Fibroblast of skin of abdomen (primary cell): Measurements from ENCODE around the gene B3GALT6.

ENCODE experiments used
- DNase-seq: peaks from one replicate; pipeline ENCODE4 v3.0.0-alpha.2; 2013

The B3GALT6 gene

DNA sequence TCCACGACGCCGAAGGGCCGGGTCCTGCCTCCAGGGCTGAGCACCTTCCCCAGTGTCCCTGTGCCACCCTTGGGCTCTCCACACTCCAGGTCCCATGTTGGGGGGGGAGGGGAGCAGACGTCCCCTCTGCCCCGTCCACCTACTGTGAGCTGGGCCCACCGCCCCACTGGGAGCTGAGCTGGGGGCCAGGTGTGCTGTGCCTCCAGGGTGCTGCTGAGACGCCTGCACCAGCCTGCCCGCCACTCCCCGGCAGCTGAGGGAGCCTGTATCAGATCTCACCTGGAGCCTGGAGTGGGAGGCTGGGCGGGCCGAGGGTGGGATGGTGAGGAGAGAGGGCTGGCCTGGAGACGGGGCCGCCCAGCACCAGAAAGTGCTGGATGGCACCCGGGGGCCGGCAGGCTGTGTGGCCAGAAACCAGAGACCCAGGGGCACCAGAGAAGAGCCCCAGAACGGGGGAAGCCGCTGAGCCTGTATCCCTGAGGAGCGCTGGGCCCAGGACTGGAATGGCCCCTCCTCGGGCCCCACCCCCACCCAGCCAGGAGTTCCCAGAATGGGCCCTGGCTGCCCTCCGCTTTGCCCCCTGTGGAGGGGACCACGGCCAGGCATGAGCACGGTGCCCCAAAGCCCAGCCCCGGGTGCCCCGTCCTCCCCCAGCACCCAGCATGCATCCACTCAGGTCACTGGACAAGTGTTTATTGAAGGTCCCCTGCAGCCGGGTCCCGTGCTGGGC lies 29.0 kb upstream of the B3GALT6 start:
- DNase-seq: no peak

DNA sequence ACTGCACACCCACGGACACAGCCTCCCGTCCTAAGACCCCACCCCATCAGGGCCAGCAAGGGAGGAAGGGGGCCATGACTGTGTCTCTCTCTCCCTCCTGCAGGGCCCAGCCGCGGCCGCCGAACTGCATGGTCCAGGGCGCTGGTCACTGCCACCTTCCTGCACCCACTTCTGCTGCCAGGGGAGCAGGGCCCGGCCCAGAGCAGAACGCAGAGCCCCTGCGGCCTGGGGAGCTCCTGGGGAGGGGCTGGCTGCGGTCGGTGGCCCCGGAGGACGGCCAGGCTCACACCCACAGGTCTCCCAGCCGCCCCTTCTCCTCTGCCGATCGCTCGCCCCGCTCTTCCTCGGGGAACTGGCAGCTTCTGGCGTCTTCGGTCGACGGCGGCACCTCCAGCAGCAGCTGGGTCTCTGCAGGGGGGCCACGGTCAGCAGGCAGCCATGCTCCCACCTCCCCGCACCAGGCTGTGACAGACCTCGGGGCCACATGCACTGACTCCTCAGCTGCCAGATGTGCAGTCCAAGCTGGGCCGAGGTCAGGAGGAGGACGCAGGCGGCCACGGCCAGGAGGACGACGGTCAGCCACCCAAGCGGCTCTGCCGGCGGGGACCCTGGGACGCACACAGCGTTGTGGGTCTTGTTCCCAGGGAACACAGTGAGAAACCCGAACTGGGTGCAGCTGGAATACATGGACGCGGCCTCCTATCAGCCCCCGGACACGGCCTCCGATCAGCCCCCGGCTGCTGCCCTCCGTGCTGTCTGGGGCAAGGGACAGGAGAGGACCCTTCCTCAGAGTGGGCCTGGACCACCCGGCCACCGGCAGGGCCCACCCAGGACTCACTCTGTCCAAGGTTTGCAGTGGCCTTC lies 28.2 kb upstream of the B3GALT6 start:
- no peak for DNase-seq

DNA sequence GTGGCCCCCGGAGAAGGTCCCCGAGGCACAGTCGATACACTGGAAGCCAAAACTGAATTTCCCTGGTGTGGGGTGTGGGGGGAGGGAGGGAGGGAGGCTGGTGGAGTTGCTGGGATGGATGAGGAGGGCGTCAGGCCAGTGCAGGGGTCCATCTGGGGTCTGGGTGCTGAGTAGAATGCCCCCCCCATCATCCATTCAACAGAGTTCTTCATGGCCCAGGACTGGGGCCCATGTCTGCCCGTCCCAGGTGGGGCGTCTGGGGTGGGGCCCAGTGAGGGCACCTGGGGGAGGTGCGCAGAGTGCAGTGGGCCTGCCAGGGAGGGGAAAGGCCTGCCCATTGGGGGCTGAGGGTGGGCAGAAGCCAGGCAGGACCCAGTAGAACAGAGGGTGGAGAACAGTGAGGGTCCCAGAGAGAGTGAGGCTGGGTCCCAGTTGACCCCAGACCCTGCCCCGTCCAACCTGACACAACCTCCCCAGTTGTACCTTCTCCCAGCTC lies 27.6 kb upstream of the B3GALT6 start:
- no peak for DNase-seq

DNA sequence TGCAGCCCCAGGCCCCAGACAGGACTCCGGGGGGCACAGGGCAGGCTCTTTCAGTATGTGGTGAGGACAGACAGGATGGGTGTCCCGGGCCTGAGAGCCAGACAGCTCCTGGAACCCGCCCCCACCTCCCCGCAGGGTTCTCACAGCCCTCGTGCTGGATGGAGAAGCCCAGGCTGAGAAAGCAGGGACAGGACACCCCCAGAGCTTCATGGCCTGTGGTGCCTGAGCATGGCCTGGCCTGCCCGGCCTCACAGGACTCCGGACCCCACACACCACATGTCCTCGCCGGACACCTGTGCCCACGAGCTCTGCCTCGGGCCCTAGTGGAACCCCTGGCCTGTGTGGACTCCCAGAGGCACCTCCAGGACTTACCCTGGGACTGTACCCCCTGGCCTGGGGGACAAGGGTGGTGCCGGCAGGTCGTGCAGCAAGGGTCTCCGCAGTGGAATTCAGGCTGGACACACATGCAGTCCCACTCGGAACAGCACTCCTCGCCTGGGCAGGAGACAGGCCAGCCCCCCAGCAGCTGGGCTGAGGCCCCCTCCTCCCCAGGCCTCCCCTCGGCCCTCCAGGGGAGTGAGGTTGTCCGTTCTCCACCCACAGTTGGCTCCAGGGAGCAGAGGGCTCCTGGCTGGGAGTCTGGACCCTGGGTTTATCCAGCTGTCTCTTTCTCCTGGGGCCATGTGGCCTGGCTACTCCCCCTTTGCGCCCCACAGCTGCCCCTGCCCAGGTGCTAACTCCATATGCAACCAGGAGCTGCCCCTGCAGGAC lies 26.9 kb upstream of the B3GALT6 start:
- DNase-seq: no peak

DNA sequence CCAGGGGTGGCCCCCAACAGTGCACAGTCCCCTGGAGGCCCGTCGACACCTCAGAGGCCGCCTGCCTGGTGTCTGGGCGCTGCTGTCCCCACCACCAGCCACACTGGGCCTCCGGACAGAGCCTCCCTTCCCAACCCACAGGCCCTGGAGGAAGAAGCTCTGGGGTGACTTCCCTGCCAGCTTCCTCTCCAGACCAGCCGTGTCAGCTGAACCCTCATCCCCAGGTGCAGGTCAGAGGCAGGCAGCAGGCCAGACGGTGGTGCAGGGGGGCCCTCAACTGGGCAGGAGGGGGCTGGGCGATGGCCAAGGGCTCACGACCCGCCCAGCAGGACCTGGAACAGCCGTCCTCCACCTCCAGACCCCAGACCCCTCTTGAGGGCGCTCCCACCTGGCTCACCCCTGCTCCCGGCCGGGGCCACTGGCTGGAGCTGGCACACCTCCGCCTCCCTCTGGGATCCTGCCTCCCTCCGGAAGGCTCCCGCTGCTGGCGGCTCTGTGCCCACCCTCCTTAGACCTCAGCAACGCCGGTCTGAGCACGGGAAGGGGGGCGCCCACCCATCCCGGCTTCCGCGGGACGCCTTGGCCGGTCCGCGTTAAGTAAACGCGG lies 26.2 kb upstream of the B3GALT6 start:
- no peak for DNase-seq

DNA sequence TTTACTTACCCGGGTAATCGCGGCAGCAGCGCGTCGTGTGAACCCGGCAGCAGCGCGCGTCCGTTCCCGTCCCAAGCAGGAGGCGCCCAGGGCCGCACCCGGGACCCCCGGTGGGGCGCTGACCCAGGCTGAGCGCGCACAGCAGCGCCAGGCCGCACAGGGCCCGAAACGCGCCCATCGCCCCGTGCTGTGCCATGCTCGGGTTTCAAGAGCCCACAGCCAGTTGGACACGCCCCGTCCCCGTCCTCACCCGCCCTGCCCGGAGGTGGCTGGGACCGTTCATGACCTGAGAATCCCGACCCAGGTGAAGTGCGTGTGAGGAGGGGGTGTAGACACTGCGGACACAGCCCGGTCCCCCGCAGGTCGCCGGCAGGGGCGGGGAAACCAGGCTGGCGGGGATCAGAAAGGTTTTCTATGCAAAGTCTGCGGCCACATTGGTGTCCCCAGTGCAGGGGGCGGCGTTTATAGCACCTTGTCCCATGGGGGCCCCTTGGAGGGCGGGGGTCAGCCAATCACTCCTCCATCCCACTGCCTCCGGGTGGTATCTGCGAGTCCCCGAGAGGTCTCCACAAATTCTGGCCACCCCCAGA lies 25.6 kb upstream of the B3GALT6 start, which contains the start of gene TNFRSF18:
Gene TNFRSF18, minus strand, starts transcription at position 217 of the 590 bp plus-strand sequence. Its CDS starts 21 bp downstream, at position 196.
- no peak for DNase-seq

DNA sequence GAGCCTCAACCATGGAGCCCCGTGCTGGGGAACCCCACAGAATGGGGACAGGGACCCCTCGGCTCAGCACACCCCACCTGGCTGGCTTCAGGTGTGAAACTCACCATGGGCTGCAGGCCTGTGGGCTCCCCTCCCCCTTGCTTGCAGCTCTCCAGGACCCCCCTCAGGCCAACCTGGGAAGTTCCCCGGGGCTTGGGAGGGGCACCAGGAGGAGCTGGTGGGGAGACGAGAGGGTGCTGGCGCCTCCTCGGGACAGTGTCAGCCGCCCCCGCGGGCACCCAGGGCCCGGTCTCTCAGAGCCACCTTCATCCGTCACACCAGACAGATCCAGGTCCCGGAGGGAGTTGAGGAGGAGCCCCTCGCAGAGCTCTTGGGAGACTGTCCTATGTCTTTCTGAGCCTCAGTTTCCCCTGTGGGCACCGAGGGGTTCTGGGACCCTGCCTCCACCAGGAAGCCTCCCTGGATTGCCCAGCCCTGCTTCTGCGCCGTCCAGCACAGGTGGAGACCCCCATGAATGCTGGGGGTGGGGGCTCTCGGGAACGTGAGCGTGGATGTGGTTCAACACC lies 25.0 kb upstream of the B3GALT6 start:
- no peak for DNase-seq

DNA sequence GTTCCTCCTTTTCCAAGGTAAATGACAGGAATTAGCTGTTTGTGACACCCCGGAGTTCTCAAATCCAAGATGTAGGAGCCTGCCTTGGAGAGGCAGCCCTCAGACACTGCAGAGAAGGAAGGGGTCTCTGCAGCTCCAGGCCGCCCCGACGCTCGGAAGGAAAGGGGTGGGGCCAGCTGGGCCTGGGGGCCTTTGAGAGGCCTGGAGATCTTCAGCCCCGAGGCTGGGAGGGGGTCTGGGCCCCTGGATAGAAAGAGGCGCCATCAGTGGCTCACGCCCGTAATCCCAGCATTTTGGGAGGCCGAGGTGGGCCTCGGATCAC lies 24.5 kb upstream of the B3GALT6 start:
- no peak for DNase-seq

DNA sequence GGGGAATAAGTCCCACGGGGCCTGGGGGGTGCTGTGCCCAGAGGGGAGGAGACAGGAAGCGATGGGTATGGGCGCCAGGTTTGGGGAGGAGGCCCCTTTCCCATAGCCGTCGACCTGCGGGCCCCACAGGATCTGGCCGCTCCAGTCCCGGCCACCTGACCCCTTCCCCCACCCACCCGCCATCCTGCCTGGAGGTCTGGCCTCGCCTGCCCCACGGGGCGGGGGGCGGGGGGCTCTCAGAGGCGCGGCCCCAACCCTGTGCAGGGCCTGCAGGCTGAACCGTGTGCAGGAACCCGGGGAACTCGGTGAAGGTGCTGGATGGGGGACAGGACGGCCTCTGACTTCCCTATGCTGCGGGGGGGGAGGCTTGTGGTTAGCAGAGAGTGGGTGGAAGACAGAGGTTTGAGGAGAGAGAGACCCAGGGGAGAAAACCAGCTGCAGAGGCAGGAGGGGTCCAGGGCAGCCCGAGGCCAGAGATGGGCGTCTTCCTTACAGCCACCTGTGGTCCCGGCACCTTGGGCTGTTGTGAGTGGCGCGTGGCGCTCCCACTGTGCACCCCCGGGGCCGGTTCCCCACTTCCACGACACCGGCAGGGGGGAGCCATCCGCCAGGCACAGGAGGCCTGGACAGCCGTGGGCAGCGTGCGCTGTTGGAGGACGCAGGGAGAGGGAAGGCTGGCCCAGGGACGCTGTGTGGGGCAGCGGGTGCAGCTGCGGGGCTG lies 23.2 kb upstream of the B3GALT6 start:
- peak; percentile 23 for DNase-seq

DNA sequence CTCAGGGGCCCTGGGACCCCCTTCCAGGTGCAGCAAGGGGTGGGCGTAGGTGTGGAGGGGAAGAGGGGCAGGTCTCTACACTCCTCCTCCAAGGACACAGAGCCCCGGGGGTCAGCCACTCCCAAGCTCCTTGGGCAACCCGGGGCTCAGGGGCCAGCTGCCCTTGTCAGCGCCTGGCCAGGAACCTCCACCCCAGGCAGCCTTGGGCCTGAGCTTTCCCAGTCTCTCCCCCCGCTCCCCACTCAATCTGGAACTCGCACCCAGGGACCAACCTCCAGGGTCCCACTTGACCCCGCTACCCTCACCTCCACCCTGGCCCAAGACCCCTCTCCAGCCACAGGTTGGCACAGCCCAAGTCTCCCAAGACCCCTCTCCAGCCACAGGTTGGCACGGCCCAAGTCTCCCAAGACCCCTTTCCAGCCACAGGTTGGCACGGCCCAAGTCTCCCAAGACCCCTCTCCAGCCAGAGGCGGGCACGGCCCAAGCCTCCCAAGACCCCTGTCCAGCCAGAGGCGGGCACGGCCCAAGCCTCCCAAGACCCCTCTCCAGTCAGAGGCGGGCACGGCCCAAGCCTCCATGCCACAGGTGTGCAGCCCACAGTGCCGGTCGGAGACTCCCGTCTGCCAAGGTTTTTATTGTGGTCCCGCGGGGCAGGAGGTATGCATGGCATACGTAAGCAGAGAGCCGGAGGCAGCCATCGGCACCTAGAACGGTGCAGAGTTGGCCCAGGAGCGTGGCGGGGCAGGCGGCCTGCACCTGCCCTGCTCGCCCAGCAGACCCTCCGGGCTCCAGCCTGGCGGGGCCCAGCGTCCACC lies 21.1 kb upstream of the B3GALT6 start:
- DNase-seq: no peak

DNA sequence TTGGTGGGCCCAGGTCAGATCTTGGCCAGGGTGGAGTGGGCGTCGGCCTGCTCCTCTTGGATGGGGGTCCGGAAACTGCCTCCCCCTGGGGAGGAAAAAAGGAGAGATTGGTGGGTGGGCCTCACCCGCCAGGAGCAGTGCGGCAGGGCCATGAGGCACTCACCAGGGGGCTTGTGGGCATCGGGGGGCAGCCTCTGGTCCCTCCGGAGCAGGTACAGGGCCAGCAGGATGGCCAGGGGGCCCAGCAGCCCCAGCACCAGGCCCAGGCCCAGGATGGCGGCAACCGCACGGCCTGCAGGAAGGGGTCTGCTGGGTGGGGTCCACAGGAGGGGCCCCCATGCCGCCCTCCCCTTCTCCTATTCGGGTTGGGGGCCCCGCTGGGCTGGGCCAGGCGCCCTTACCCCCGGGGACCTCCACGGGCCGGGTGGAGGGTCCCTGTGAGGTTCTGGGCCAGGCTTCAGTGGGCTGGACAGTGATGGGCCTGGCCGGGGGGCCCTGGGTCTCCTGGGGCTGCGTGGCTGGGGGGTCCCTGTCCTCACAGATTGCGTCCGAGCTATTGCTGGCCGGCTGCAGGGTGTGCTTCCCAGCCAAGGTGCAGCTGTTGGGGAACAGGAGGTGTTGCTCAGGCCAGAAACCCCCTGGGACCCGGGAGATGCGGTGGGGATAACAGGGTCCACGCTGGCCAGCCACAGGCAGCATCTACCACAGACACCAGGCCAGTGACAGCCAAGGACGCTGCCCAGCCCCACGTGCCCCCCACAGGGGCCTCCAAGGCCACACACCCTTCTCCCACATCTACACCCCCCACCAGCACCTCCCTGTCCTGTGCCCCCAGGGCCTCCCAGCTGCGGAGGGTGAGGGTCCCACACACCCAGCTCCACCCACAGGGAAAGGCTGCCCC lies 20.2 kb upstream of the B3GALT6 start:
- no peak for DNase-seq

DNA sequence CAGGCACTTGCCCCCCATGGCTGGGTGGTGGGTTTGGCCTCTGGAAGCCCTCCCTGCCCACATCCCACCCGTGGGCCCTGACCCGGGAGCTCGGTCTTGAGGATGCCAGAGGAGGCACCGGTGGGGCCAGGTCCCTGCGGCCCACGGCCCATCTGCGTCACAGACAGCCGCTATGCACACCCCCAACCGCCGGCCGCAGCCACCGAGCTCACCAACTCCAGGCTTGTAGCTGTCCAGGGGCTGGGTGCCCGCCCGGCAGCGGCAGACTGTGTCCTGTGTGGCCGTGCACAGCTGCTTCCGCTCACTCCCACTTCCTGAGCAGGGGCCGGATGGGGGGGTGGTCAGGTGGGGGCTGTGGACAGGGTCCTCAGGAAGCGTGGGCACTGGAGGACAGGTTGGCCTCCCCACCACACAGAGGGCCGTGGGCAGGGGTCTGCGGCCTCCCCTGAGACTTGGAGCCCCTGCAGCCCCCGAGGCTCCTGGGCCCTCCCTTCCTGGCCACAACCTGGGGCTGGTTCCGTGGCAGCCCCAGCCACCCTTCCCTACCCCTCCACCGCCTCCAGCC lies 19.2 kb upstream of the B3GALT6 start:
- no peak for DNase-seq

DNA sequence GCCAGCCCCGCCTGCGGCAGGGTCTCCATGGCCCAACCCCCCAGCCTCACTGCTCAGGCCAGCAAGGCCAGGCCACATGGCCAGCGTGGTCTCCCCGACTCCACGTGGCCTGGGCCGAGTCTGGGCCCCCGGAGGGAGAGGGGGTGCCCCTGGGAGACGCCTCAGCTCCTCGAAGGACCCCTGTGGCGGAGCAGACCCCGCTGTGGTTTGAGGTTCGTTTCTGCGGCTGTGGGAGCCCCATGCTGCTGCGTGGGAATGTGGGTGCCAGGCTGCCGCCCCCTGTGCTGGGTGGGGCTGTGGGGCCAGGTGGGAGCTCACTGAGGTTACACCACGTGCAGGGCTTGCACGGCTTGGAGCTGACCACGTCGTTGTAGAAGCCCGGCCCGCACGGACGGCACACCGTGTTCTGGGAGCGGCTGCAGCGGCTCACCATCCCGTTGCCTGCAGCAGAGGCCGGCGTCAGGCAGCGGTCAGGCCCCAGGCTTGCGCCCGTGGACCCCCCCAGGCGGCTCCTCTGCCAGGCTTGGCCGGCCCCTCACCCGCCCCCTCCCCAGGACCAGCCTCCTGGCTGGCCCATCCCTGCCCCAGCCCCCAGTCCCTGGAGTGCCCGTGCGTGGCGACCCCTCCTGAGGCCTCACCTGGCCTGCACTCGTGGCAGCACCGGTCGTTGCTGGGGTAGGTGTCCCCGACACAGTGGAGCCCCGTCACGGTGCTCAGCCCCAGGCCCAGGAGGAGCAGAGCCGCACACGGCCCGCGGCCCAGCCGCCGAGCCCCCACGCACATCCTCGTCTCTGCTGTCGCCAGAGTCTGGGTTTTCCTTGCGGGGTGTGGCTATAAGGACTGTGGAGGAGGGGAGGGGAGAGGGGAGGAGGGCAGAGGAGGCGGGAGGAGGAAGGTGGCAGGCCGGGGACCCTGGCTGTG lies 18.4 kb upstream of the B3GALT6 start, which contains the start of gene TNFRSF4:
Gene TNFRSF4, minus strand, starts transcription at position 809 of the 921 bp plus-strand sequence. Its CDS starts 26 bp downstream, at position 783.
- DNase-seq: no peak

DNA sequence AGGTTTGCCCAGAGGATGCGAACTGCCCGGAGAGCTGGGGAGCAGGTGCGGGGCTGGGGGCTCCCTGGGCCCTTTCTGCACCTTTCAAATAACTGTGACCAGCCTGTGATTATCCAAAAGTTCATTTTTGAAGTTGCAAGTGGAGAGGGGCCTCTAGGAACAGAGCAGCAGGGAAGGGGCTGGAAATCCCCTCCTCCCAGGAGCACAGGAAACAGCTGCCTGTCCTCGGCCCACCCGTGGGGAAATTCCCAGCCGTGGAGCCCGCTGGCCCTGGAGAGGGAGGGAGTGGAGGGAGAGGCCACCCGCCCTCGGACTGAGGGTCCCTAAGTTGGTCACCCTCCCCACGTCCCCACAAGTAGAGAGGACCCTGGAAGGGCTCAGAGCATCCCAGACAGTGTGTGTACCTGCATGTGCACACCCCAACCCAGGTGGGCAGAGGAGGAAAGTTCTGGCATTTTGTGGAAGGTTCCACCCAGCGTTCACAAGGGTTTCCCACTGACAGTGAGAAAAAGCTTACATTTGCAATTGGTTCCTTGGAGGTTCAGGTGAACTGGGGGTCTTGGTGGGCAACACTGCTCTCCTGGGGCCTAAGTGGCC lies 16.9 kb upstream of the B3GALT6 start:
- no peak for DNase-seq

DNA sequence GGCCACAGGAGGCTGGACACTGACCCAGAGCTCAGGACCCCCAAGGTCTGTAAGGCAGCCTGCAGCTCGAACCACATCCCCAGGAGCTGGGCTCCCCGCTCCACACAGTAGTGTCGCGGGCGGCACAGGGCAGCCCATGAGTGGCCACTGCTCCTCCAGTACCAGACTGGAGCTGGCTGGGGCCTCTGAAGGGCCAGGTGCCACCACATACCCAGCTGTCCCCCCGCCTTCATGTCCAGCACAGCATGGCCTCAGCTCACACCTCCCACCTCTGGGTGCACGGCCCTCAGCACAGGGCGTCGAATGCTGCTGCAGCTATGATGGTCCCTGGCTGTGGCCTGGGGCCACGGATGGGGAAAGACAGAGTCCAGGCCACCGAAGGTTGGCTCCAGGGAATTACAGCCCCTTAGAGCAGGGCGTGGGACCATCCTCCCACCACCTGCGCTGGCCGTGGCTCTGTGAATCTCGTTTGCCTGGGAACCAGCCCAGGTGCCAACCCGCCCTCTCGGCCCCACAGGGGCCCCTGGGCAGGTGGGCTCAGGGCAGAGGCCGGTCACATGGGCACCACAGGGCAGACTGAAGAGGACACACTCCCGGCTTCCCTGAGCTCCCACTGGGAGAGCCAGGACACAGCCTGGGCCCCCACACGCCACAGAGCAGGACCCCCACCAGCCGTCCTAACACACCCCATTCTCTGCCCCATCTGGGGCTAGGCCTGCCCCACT lies 16.0 kb upstream of the B3GALT6 start:
- DNase-seq: no peak
